IPS-18c (cell line): ENCODE data around the gene TMEM86A.
A peak's percentile ranks its signal among the peaks of the same experiment; 100 is the strongest.
"Not testable (repeated sequence)": the region's sequence is repeated elsewhere in the genome, so short reads cannot be mapped to it uniquely, and the experiment has no call there.

ENCODE experiments used
- H3K4me3 ChIP-seq: 2 replicates; pipeline ENCODE4 v1.7.0; 2013; ENCODE audit warnings: low read depth, mild to moderate bottlenecking, low read length, moderate library complexity; ENCODE audit not compliant: insufficient read depth
- H3K9me3 ChIP-seq: one replicate; pipeline ENCODE4 v1.6.1; 2013; ENCODE audit warnings: mild to moderate bottlenecking, low read length, moderate library complexity; ENCODE audit not compliant: control insufficient read depth, insufficient read depth

TMEM86A gene, protein sequence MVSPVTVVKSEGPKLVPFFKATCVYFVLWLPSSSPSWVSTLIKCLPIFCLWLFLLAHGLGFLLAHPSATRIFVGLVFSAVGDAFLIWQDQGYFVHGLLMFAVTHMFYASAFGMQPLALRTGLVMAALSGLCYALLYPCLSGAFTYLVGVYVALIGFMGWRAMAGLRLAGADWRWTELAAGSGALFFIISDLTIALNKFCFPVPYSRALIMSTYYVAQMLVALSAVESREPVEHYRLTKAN

DNA sequence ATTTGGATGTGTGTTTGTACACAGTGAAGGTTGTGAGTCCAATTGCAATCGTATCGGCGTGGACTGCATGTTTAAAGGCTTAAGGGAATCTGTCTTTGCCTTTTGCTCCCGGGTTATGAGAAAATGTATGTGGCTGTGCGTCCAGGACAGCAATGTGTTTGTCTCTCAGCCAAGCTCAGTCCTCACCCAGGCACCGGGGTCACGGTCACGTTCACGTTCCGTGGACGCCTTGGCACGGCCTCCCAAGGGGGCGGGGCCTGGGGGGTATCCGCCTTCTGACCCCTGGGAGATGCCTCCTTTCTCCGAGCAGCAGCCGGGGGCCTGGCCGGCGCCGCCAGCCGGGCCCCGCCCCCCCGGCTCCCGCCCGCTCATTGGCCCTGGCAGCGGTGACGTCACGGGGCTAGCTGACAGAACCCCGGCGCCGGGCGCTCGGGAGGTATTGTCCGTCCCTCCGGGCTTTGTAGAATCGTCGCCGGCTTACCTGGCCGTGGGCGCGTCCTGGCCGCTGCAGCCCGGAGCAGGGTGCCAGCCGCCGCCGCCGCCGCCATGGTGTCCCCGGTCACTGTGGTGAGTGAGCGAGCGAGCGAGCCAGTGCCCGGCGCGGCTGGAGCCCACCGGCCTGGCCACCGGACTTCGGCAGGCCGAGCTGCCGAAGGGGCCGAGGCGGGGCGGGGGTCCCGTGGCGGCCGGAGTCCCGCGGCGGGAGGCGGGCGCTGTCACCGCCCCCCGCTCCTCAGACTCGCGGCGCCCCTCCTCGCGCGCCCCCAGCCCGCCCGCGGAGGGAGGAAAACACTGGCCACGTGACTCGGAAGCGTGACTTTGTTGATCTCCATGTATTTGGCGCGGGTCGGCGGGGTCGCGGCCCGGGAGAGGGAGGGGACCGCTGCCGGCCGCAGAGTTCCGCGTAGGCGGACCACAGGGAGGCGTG lies at the start of gene TMEM86A:
TMEM86A (plus strand) TSS at position 439 of the 928 bp plus-strand sequence; CDS start at position 547, 108 bp downstream.
- Histone ChIP-seq H3K4me3 (peak within 1 kb of the TSS; percentile 71), H3K9me3 (no peaks in the 10 kb centered on the region)

DNA sequence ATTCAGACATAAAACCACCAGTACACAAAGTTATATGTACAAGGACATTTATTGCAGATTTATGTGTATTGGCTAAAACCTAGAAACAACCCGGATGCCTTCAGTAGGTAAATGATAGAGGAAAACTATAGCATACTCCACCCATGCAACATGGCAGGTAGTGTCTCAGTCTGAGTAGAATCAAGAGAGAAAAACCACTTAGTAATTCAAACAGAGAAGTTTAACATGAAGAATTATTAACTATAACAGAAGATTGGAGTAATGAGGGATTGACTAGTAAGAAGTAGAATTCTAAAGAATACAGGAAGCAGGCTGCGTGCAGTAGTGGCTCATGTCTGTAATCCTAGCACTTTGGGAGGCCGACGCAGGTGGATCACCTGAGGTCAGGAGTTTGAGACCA lies 48.2 kb upstream of the TMEM86A start:
- H3K9me3 ChIP-seq: peaks cover 6% of the 10 kb centered on the region
- H3K4me3 ChIP-seq: no peak overlapping the region

DNA sequence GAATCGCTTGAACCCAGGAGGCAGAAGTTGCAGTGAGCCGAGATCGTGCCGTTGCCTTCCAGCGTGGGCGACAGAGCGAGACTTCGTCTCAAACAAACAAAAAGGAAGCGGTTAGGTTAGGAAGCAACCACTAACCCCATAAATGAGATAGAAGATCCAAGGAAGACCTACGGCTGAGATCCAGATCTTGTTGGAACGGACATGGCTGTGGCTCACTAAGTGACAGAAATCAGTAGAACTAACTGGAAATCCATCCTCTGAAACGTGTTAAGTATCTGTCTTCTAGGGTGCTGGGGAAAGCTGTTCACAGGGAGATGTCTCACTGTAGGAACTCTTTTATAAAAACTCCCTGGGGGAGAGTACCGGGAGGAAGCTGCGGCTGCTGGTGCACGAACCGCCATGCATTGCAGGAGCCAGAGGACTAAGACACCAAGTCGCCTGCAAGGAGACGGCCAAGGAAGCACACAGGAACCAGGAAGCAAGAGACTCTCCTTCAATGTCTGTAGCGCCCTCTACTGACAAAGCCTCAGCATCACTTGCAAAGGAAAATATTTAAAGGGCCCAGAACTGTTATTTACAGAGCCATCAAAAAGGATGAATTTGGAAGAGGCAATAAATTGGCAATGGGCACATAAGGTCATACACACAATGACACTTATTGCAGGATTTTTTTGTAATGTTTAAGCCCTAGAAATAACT lies 47.6 kb upstream of the TMEM86A start:
- no peak overlapping the region for H3K4me3 ChIP-seq
- peaks cover 7% of the 10 kb centered on the region for H3K9me3 ChIP-seq

DNA sequence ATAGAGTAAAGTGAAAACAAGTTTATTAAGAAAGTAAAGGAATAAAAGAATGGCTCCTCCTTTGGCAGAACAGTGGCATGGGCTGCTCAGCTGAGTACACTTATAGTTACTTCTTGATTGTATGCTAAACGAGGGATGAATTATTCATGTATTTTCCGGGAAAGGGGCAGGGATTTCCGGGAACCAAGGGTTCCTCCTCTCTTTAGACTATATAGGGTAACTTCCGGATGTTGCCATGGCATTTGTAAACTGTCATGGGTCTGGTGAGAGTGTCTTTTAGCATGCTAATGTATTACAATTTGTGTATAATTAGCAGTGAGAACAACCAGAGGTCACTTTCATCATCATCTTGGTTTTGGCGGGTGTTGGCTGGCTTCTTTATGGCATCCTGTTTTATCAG lies 40.9 kb upstream of the TMEM86A start:
- peaks cover 7% of the 10 kb centered on the region for H3K9me3 ChIP-seq
- no peak overlapping the region for H3K4me3 ChIP-seq

DNA sequence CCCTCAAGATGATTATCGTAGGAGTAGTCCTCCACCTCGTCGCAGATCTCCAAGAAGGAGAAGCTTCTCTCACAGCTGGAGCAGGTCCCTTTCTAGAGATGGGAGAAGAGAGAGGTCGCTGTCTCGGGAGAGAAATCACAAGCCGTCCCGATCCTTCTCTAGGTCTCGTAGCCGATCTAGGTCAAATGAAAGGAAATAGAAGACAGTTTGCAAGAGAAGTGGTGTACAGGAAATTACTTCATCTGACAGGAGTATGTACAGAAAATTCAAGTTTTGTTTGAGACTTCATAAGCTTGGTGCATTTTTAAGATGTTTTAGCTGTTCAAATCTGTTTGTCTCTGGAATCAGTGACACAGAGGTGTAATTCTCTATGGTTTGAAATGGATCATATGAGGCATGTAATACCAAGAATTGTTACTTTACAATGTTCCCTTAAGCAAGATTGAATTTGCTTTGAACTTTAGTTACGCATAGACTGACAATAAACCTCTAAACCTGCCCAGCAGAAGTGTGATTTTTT lies 33.2 kb upstream of the TMEM86A start:
- H3K4me3 ChIP-seq, H3K9me3 ChIP-seq: not testable (repeated sequence)

DNA sequence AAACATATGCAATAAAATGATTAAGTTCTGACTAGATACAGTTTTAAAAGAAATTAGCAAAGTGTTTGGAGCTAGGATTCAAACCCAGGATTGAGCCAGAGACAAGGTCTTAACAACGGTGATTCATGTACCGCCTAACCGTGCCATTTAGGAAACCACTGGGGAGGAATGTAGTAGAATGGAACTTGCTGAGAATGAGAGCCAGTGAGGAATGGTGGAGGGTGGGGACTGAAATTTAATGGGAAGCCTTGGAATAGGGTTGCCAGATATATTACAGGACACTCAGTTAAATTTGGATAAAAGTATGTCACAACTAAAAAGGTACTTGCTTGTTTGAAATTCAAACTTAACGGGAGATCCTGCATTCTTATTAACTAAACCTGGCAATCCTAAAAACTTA lies 30.4 kb upstream of the TMEM86A start:
- Histone ChIP-seq H3K9me3 (no peaks in the 10 kb centered on the region), H3K4me3 (no peak overlapping the region)

DNA sequence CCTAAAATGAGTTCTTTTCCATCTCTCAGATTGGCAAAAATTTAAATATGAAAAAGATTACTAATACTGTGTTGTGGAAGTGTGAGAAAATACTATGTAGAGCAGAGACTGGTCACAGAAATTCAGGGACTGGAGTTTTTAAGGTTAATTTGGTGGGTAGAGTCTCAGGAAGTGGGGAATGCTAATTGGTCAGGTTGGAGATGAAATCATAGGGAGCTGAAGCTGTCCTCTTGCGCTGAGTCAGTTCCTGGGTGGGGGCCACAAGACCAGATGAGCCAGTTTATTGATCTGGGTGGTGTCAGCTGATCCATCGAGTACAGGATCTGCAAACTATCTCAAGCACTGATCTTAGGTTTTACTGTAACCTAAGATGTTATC lies 29.4 kb upstream of the TMEM86A start:
- no peak overlapping the region for H3K4me3 ChIP-seq
- no peaks in the 10 kb centered on the region for H3K9me3 ChIP-seq

DNA sequence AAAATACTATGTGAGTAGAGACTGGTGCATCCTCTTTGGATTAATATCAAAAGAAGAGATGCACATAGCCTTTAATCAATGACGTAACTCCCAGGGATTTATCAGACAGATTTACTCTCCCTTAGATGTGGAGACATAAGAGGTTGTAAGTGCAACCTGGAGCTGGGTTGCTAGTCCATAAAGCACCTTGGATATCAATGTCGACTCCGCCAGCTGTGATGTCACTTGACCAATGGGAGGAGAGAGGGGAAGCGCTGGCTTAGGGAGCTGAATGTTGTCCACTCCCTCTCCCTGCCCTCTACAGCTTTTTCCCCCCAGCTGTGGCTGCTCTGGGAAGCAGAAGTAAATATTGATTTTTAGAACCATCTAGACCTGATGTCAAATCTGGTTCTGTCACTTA lies 28.9 kb upstream of the TMEM86A start:
- Histone ChIP-seq H3K9me3 (no peaks in the 10 kb centered on the region), H3K4me3 (no peak overlapping the region)

DNA sequence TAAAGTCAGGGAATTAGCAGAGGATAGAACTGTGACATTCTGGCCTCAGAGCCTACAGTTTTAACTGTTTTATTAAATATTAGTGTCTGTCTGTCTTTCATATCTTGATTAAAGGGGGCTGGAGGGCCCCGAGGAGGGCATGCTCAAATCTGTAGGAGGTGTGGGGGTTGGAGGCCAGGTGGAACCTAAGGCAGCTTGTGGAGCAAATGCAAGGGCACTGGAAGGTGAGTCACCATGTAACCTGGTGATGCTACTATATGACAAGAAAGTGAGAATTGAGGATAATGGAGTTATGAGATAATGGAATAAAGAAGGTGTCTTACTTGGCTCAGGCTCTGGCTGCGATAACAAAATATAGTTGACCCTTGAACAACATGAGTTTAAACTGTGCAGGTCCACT lies 27.3 kb upstream of the TMEM86A start:
- Histone ChIP-seq H3K4me3 (no peak overlapping the region), H3K9me3 (no peaks in the 10 kb centered on the region)

DNA sequence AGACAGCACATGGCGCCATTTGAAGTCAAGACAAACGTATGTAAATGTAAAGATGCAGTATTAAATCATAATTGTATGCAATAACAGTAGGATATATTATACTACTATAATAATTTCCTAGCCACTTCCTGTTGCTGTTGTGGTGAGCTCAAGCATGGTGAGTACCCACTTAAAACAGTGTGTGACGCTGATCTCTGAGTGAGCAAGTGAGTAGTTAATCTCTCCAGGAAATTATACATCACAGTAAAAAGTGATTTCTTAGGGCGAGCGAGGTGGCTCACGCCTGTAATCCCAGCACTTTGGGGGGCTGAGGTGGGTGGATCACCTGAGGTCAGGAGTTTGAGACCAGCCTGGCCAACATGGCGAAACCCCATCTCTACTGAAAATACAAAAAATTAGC lies 26.4 kb upstream of the TMEM86A start:
- H3K4me3 ChIP-seq, H3K9me3 ChIP-seq: not testable (repeated sequence)

DNA sequence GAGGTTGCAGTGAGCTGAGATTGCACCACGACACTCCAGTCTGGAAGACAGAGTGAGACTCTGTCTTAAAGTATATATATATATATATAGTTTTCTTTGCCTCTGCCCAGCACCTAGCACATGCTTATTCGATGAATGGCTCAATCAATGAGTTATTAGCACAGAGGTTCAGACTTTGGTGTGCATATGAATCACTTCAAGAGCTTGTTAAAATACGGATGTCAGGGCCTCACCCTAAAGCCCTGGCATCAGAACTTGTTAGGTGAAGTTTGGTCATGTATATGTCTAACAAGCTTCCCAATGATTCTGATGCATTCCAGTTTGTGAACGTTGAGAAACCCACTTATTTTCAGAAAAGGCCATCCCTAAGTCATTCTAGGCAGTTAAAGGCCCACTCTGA lies 21.8 kb upstream of the TMEM86A start:
- no peaks in the 10 kb centered on the region for H3K9me3 ChIP-seq
- no peak overlapping the region for H3K4me3 ChIP-seq

DNA sequence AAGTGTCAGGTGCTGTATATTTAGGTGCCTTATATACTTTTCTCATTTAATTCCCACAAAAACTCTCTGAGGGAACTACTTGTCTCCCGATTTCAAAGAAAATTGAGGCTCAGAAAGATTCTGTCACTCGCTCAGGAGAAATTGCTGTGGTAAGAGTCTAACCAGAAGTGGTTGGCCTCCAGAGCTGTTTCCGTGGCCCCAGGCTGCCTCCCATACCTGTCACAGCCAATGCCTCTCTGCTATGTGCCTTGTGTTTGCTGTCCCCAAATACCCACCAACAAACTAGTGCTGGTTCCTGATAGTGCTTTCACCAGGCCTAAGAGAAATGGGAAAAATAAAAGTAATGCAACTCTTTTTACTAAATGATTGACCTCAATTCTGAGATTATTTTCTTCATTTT lies 21.0 kb upstream of the TMEM86A start:
- no peaks in the 10 kb centered on the region for H3K9me3 ChIP-seq
- H3K4me3 ChIP-seq: no peak overlapping the region

DNA sequence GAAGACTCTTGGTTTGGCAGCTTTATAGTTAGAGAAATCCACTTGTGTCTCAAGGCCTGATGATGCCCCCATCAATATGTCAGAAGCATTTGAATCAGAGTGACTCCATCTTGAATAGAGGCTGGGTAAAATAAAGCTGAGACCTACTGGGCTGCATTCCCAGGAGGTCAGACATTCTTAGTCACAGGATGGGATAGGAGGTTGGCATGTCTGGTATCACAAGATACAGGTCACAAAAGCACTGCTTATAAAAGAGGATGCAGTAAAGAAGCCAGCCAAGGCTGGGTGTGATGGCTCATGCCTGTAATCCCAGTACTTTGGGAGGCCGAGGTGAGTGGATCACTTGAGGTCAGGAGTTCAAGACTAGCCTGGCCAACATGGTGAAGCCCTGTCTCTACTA lies 16.6 kb upstream of the TMEM86A start:
- H3K9me3 ChIP-seq, H3K4me3 ChIP-seq: not testable (repeated sequence)

DNA sequence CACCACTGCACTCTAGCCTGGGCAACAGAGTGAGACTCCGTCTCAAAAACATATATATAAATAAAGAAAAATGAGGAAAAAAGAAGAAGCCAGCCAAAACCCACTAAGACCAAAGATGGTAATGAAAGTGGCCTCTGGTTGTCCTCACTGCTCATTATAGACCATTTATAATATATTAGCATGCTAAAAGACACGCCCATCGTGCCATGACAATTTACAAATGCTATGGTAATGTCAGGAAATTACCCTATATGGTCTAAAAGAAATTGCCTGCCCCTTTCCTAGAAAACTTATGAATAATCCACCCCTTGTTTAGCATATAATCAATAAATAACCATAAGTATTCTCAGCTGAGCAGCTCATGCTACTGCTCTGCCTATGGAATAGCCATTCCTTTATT lies 16.1 kb upstream of the TMEM86A start:
- Histone ChIP-seq H3K4me3 (no peak overlapping the region), H3K9me3 (no peaks in the 10 kb centered on the region)

DNA sequence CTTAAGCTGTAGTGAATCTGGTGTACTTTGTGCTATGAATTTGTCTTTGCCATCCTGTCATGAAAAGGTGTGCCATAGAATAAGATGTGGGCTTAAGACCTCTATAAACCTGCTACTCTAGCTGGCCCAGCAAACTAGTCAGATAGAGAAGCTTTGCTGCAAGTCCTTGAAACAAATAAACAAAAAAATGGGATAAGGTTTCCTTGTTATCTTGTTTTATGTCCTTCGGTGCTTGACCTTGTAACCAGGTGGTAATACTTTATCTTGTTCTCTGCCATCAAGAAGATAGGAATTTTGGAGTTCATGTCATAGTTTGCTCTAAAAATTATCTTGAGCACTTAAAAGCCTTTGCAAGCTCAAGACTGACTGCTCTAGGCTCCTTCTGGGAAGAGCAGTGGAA lies 14.3 kb upstream of the TMEM86A start:
- no peak overlapping the region for H3K4me3 ChIP-seq
- H3K9me3 ChIP-seq: no peaks in the 10 kb centered on the region

DNA sequence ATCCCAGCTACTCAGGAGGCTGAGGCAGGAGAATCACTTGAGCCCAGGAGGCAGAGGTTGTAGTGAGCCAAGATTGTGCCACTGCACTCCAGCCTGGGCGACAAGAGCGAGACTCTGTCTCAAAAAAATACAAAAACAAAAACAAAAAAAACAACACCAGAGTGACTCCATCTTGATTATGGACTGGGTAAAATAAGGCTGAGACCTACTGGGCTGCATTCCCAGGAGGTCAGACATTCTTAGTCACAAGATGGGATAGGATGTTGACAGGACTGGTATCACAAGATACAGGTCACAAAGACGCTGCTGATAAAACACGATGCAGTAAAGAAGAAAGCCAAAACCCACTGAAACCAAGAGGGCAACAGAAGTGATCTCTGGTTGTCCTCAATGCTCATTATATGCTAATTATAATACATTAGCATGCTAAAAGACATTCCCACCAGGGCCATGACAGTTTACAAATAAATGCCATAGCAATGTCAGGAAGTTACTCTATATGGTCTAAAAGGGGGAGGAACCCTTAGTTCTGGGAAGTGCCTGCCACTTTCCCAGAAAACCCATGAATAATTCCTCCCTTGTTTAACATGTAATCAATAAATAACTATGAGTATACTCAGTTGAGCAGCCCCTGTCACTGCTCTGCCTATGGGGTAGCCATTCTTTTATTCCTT lies 7.0 kb upstream of the TMEM86A start:
- not testable (repeated sequence) for H3K9me3 ChIP-seq, H3K4me3 ChIP-seq
